GM12801 (cell line): Measurements from ENCODE around the gene HACD4.

Source experiments
- CTCF ChIP-seq: IDR thresholded peaks from one replicate; pipeline ENCODE4 v1.5.1; 2011; ENCODE audit warnings: control low read depth; ENCODE audit not compliant: insufficient read length; ENCODE audit errors: extremely low read depth

Gene HACD4

GRCh38 chr9:21060919-21061561 lies 29.6 kb upstream of the HACD4 start:
- no peak for TF ChIP-seq CTCF

GRCh38 chr9:21056931-21057330 lies 25.5 kb upstream of the HACD4 start:
- no peak for TF ChIP-seq CTCF

- TF ChIP-seq CTCF = no peak
These were observed 22.4 kb upstream of the HACD4 start for GRCh38 chr9:21053851-21054250.

GRCh38 chr9:21047281-21047691 lies 15.8 kb upstream of the HACD4 start:
- no peak for TF ChIP-seq CTCF

GRCh38 chr9:21043841-21044240 lies 12.4 kb upstream of the HACD4 start:
- TF ChIP-seq CTCF = no peak

GRCh38 chr9:21042466-21042865 lies 11.0 kb upstream of the HACD4 start:
- TF ChIP-seq CTCF = no peak

GRCh38 chr9:21039302-21039701 lies 7.9 kb upstream of the HACD4 start:
- no peak for TF ChIP-seq CTCF
